Mucosa of descending colon (tissue), 3 donors: ENCODE data around the gene MUS81. TPM values are rescaled to one million over a fixed set of nuclear protein-coding genes. Genes with fewer than 3 reads are reported as not detected.

Source experiments
- ATAC-seq: fragments of 200-7000 bp; cut with Tn5 transposase; one replicate; pipeline ENCODE4 v1.9.1; 2020; ENCODE audit warnings: mild to moderate bottlenecking, moderate library complexity
- DNase-seq, 3 donors: peaks; one replicate each; pipeline ENCODE4 v3.0.0-alpha.2; 2020
- H3K36me3 ChIP-seq: fragments of 200-600 bp; one replicate; pipeline ENCODE4 v1.8.0; 2021; ENCODE audit warnings: low read depth, mild to moderate bottlenecking
- H3K4me1 ChIP-seq: fragments of 200-600 bp; one replicate; pipeline ENCODE4 v1.8.0; 2021; ENCODE audit warnings: low read depth, mild to moderate bottlenecking
- H3K4me3 ChIP-seq: fragments of 200-600 bp; one replicate; pipeline ENCODE4 v1.8.0; 2021; ENCODE audit warnings: mild to moderate bottlenecking
- H3K9me3 ChIP-seq: fragments of 200-600 bp; one replicate; pipeline ENCODE4 v1.8.0; 2021; ENCODE audit warnings: mild to moderate bottlenecking
- CTCF ChIP-seq: fragments of 200-600 bp; IDR thresholded peaks from one replicate; pipeline ENCODE4 v1.8.0; 2022; ENCODE audit warnings: antibody characterized with exemption, mild to moderate bottlenecking
- intact Hi-C, 2 donors: fragments of 100-400 bp; cut with DNase I in 1 of 2; cut with micrococcal nuclease in 1 of 2; formaldehyde crosslinking; loops; one replicate each; pipeline versions ENCODE4 v1.11.0 to v1.11.1; 2022; cut with DNase I, micrococcal nuclease
- total RNA-seq, 3 donors: library from RNA; stranded (reverse); fragmentation: NEBNext Ultra II Directional in 2 of 3; extraction: Animal tissue kit (Norgen Biotek cat#: 25700) in 2 of 3; gene quantifications; one replicate each; pipeline versions ENCODE4 v1.2.1 to v1.2.4, GENCODE V29; 2021 to 2023
- donor health status: DM: no; HTN: no; CAD: no; lungs with moderate emphysema.
- donor health status: DM: no; HTN: no; CAD: no.
- donor health status: DM: no; HTN: yes; CAD: no.

MUS81 gene
- total RNA-seq, 3 donors from 2014 or later = 48.0 to 81.8 (median 58.7) TPM

DNA sequence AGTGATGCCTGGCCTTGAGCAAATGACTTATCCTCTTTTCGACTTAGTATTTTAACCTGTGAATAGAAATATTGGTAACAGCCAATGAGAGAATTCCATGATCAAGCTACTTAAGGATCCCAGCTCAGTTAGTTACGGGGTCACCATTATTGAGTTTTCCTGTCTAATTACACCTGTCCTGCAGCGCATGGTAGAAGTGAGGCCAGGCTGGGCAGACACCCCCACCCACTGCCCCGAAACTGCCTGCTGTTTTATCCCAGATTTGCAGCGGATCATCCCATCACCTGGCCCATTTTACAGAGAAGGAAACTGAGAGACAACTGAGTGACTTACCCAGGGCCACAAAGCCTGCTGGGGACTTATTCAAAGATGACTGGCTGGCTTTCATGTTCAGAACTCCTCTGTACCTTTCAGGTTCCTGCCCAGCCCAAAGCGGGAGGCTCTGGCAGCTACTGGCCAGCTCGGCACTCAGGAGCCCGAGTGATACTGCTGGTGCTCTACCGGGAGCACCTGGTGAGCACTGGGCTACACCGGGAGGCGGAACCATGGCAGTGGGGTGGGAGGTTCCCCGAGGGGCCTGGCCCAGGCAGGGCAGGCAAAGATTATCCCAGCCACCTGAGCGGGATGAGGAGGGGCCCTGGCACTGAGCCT lies 1.4 kb downstream of the MUS81 start:
- H3K36me3 ChIP-seq = peaks cover 8% of the 10 kb centered on the region
- ATAC-seq = no peak
- intact Hi-C loops = no loop called here
- TF ChIP-seq CTCF = no peak
- peaks cover 15% of the 10 kb centered on the region for H3K4me1 ChIP-seq
- no peaks in the 10 kb centered on the region for H3K9me3 ChIP-seq
- peak in 2 of 3 donors; percentile 45 to 67 for DNase-seq
- no peak overlapping the region for H3K4me3 ChIP-seq

DNA sequence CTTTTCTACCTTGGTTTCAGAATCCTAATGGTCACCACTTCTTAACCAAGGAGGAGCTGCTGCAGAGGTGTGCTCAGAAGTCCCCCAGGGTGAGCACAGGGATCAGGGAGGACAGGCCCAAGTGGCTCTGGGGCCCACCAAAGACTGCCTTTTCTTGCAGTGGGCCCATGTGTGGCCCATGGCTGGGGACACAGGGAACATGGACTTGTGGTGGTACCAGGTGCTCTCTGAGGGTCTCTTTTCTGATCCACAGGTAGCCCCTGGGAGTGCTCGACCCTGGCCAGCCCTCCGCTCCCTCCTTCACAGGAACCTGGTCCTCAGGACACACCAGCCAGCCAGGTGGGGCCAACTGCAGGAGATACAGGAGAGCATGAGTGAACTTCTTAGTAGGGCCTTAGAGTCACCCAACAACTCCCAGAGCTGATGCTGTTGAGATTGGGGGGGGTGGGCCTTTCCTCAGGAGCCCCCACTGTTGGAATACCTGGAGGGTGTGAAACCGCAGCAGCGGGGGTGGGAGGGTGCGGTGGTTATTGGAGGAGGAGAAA lies 2.0 kb downstream of the MUS81 start:
- ATAC-seq (no peak), DNase-seq (peak in 2 of 3 donors; percentile 38 to 55)
- intact Hi-C loops = no loop called here
- Histone ChIP-seq H3K4me1 (peaks cover 15% of the 10 kb centered on the region), H3K9me3 (no peaks in the 10 kb centered on the region), H3K4me3 (no peak overlapping the region), H3K36me3 (peaks cover 8% of the 10 kb centered on the region)
- TF ChIP-seq CTCF = no peak

DNA sequence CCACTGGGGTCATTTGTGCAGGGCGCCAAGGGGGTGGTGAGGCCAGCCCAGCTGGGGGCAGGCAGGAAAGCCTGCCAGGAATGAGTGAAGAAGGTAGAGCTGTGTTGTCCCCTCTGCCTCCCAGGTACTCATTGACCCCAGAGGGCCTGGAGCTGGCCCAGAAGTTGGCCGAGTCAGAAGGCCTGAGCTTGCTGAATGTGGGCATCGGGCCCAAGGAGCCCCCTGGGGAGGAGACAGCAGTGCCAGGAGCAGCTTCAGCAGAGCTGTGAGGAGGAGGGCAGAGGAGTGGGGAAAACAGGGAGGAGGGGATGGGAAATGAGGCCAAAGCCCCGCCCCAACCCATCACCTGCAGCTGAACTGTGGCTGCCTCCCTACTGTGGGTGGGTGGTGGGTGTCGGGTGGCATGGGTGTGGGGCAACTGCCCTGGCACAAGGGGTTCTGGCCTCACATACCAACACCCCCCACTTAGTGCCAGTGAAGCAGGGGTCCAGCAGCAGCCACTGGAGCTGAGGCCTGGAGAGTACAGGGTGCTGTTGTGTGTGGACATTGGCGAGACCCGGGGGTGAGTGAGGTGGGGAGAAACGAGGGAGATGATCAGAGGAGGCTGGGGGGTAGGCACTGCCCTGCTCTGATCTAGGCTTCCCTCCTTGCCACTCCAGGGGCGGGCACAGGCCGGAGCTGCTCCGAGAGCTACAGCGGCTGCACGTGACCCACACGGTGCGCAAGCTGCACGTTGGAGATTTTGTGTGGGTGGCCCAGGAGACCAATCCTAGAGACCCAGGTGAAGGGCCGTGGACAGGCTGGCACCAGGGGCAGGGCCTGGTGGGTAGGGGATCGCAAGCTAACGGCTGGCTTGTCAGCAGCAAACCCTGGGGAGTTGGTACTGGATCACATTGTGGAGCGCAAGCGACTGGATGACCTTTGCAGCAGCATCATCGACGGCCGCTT lies 3.0 kb downstream of the MUS81 start:
- peaks cover 15% of the 10 kb centered on the region for H3K4me1 ChIP-seq
- ATAC-seq (no peak), DNase-seq (peak in 2 of 3 donors; percentile 32 to 56)
- peaks cover 5% of the 10 kb centered on the region for H3K36me3 ChIP-seq
- no peak overlapping the region for H3K4me3 ChIP-seq
- intact Hi-C loops = no loop called here
- TF ChIP-seq CTCF = no peak
- H3K9me3 ChIP-seq = no peaks in the 10 kb centered on the region

GRCh38 chr11:65863889-65864705 lies 3.9 kb downstream of the MUS81 start:
- peaks cover 15% of the 10 kb centered on the region for H3K4me1 ChIP-seq
- ATAC-seq = no peak
- no peak for TF ChIP-seq CTCF

More at GRCh38 chr11:65863889-65864705, 3.9 kb downstream of the MUS81 start:
- intact Hi-C loops = no loop called here
- peak in 1 of 3 donors; percentile 52 for DNase-seq
- no peaks in the 10 kb centered on the region for H3K9me3 ChIP-seq
- H3K36me3 ChIP-seq = peaks cover 4% of the 10 kb centered on the region
- no peak overlapping the region for H3K4me3 ChIP-seq
